Panc1 (cell line): ENCODE measurements around the gene TM2D1.

Experiments
- CTCF ChIP-seq: fragments of 450-650 bp; IDR thresholded peaks from 2 replicates; pipeline ENCODE4 v1.5.1; 2017; ENCODE audit warnings: mild to moderate bottlenecking
- POLR2AphosphoS5 ChIP-seq: IDR thresholded peaks from 2 replicates; pipeline ENCODE4 v1.6.1; 2012; ENCODE audit warnings: mild to moderate bottlenecking, low read depth, low read length, moderate library complexity
- REST ChIP-seq, 2 experiments: IDR thresholded peaks; 2 replicates each; pipeline ENCODE4 v1.6.1; 2011 to 2012; ENCODE audit warnings: low read depth in 2 of 2, control low read depth in 1 of 2, low read length in 1 of 2, mild to moderate bottlenecking in 1 of 2, moderate library complexity in 1 of 2; ENCODE audit not compliant: insufficient read depth in 1 of 2
- SIN3A ChIP-seq: IDR thresholded peaks from 2 replicates; pipeline ENCODE4 v1.6.1; 2012; ENCODE audit warnings: low read depth, mild to moderate bottlenecking, low read length, moderate library complexity, borderline replicate concordance; ENCODE audit not compliant: insufficient read depth
- TCF7L2 ChIP-seq: IDR thresholded peaks from 2 replicates; pipeline ENCODE4 v1.6.1; 2011; ENCODE audit warnings: mild to moderate bottlenecking, low read depth, low read length, inconsistent platforms

GRCh38 chr1:61753998-61754508 is 29.1 kb upstream of the TM2D1 start:
- TF ChIP-seq CTCF (no peak), SIN3A (no peak), REST (IDR thresholded peaks at IDR 0.05; ENCODE audit: insufficient read depth in 1 of 2, low read depth in 2 of 2, low read length in 1 of 2) (no peak), POLR2AphosphoS5 (no peak), TCF7L2 (no peak)
